ENCODE results near the gene CASR.

- TF ChIP-seq CTCF (conservative IDR thresholded peaks at IDR 0.05; ENCODE audit: low read length), result no peak
- TF ChIP-seq EZH2phosphoT487 (IDR thresholded peaks at IDR 0.05; ENCODE audit: borderline replicate concordance, low read depth, low read length), result no peak
Observed at GRCh38 chr3:122231465-122232157, 48.1 kb downstream of the CASR start.
